Suprapubic skin (tissue), 3 donors: ENCODE results near the gene HLCS.

Experiments
- CTCF ChIP-seq, 2 donors: fragments of 200-600 bp in 1 of 2; fragments of 450-650 bp in 1 of 2; sonication (generic) in 1 of 2; IDR thresholded peaks; one replicate each; pipeline ENCODE4 v1.5.1; 2016 to 2019; ENCODE audit warnings: antibody characterized with exemption in 2 of 2, mild to moderate bottlenecking in 1 of 2, moderate library complexity in 1 of 2
- EP300 ChIP-seq: sonication (generic); formaldehyde crosslinking; IDR thresholded peaks from one replicate; pipeline ENCODE4 v1.6.1; 2017; ENCODE audit warnings: antibody characterized with exemption

- TF ChIP-seq EP300: no peak
- no peak for TF ChIP-seq CTCF (IDR thresholded peaks at IDR 0.05)
Observed at GRCh38 chr21:36882776-36883175, 83.7 kb downstream of the HLCS start.
